Ectodermal cell (in vitro differentiated cells): ENCODE results near the gene ELOA.

Source experiments
- H3K27ac ChIP-seq: 2 replicates; pipeline ENCODE4 v1.7.0; 2013; ENCODE audit warnings: mild to moderate bottlenecking, low read depth, low read length; ENCODE audit not compliant: insufficient read depth, poor library complexity, severe bottlenecking
- H3K27me3 ChIP-seq: 2 replicates; pipeline ENCODE4 v1.7.0; 2013; ENCODE audit warnings: mild to moderate bottlenecking, low read length; ENCODE audit not compliant: insufficient read depth, control insufficient read depth, poor library complexity, severe bottlenecking
- H3K36me3 ChIP-seq: one replicate; pipeline ENCODE4 v1.7.0; 2013; ENCODE audit warnings: low read length; ENCODE audit not compliant: control insufficient read depth, insufficient read depth
- H3K4me1 ChIP-seq: one replicate; pipeline ENCODE4 v1.7.0; 2013; ENCODE audit warnings: low read length; ENCODE audit not compliant: control insufficient read depth, insufficient read depth
- H3K4me3 ChIP-seq: 2 replicates; pipeline ENCODE4 v1.7.0; 2013; ENCODE audit warnings: low read depth, low read length, control low read depth; ENCODE audit not compliant: insufficient read depth
- H3K9me3 ChIP-seq: 2 replicates; pipeline ENCODE4 v1.7.0; 2013; ENCODE audit warnings: mild to moderate bottlenecking, low read length, moderate library complexity; ENCODE audit not compliant: control insufficient read depth
- WGBS, 2 experiments: methylation state at CpG; one replicate each; pipeline ENCODE4 v1.1.7; 2013; ENCODE audit warnings: missing lambda C conversion rate in 2 of 2; 5-methylcytosine and 5-hydroxymethylcytosine counted together

The ELOA gene

GRCh38 chr1:23736437-23737134 lies 6.7 kb upstream of the ELOA start:
- no peaks in the 10 kb centered on the region for H3K4me1 ChIP-seq
- 92 to 96% methylated on average over 7 of the region's 7 CpGs for WGBS, 2 experiments
- no peak overlapping the region for H3K4me3 ChIP-seq
- H3K36me3 ChIP-seq, result no peaks in the 10 kb centered on the region
- no peak overlapping the region for H3K27ac ChIP-seq
- H3K27me3 ChIP-seq, result no peaks in the 10 kb centered on the region
- no peaks in the 10 kb centered on the region for H3K9me3 ChIP-seq

- Histone ChIP-seq H3K27ac (no peak overlapping the region), H3K9me3 (no peaks in the 10 kb centered on the region), H3K36me3 (no peaks in the 10 kb centered on the region), H3K27me3 (no peaks in the 10 kb centered on the region), H3K4me1 (no peaks in the 10 kb centered on the region), H3K4me3 (no peak overlapping the region)
- WGBS, 2 experiments, result 96 to 97% methylated on average over 4 to 5 of the region's 5 CpGs
Observed at GRCh38 chr1:23741609-23742008, 1.7 kb upstream of the ELOA start.

GRCh38 chr1:23742670-23743286 lies 493 bp upstream of the ELOA start:
- 16% methylated on average over 28 of the region's 28 CpGs for WGBS, 2 experiments
- no peaks in the 10 kb centered on the region for H3K4me1 ChIP-seq
- no peak overlapping the region for H3K27ac ChIP-seq
- no peaks in the 10 kb centered on the region for H3K9me3 ChIP-seq
- no peaks in the 10 kb centered on the region for H3K36me3 ChIP-seq
- no peaks in the 10 kb centered on the region for H3K27me3 ChIP-seq
- H3K4me3 ChIP-seq, result peak overlapping the region; percentile 68

GRCh38 chr1:23745515-23745914 lies 2.2 kb downstream of the ELOA start:
- H3K36me3 ChIP-seq, result peaks cover 2% of the 10 kb centered on the region
- WGBS, 2 experiments, result 96 to 100% methylated on average over 1 of the region's 1 CpG

GRCh38 chr1:23748016-23748415 lies 4.7 kb downstream of the ELOA start:
- WGBS, 2 experiments, result 95 to 96% methylated on average over 3 of the region's 3 CpGs
- Histone ChIP-seq H3K27ac (no peak overlapping the region), H3K4me1 (no peaks in the 10 kb centered on the region), H3K27me3 (no peaks in the 10 kb centered on the region), H3K36me3 (peaks cover 24% of the 10 kb centered on the region), H3K9me3 (no peaks in the 10 kb centered on the region), H3K4me3 (no peak overlapping the region)

More at GRCh38 chr1:23745515-23745914, 2.2 kb downstream of the ELOA start:
- Histone ChIP-seq H3K27me3 (no peaks in the 10 kb centered on the region), H3K9me3 (no peaks in the 10 kb centered on the region), H3K4me3 (no peak overlapping the region), H3K27ac (no peak overlapping the region), H3K4me1 (no peaks in the 10 kb centered on the region)

GRCh38 chr1:23751050-23751814 lies 8.0 kb downstream of the ELOA start:
- no peak overlapping the region for H3K27ac ChIP-seq
- 82 to 88% methylated on average over 11 of the region's 11 CpGs for WGBS, 2 experiments
- H3K36me3 ChIP-seq, result peaks cover 56% of the 10 kb centered on the region
- H3K4me3 ChIP-seq, result no peak overlapping the region
- H3K27me3 ChIP-seq, result no peaks in the 10 kb centered on the region
- H3K9me3 ChIP-seq, result no peaks in the 10 kb centered on the region
- H3K4me1 ChIP-seq, result no peaks in the 10 kb centered on the region

- peaks cover 62% of the 10 kb centered on the region for H3K36me3 ChIP-seq
- no peak overlapping the region for H3K4me3 ChIP-seq
- H3K27ac ChIP-seq, result no peak overlapping the region
- H3K27me3 ChIP-seq, result no peaks in the 10 kb centered on the region
- no peaks in the 10 kb centered on the region for H3K9me3 ChIP-seq
- WGBS, 2 experiments, result 96 to 97% methylated on average over 4 of the region's 4 CpGs
- H3K4me1 ChIP-seq, result no peaks in the 10 kb centered on the region
Observed at GRCh38 chr1:23751815-23752200, 8.5 kb downstream of the ELOA start.

- Histone ChIP-seq H3K4me1 (no peaks in the 10 kb centered on the region), H3K27me3 (no peaks in the 10 kb centered on the region), H3K36me3 (peaks cover 73% of the 10 kb centered on the region)
Observed at GRCh38 chr1:23752909-23753308, 9.6 kb downstream of the ELOA start.

GRCh38 chr1:23756676-23757075 lies 13.4 kb downstream of the ELOA start:
- Histone ChIP-seq H3K4me3 (no peak overlapping the region), H3K4me1 (no peaks in the 10 kb centered on the region), H3K27me3 (no peaks in the 10 kb centered on the region), H3K36me3 (peaks cover 94% of the 10 kb centered on the region), H3K9me3 (no peaks in the 10 kb centered on the region), H3K27ac (no peak overlapping the region)
- 93 to 95% methylated on average over 3 of the region's 3 CpGs for WGBS, 2 experiments

More at GRCh38 chr1:23752909-23753308, 9.6 kb downstream of the ELOA start:
- 90 to 94% methylated on average over 1 of the region's 1 CpG for WGBS, 2 experiments
- H3K4me3 ChIP-seq, result no peak overlapping the region
- H3K9me3 ChIP-seq, result no peaks in the 10 kb centered on the region
- H3K27ac ChIP-seq, result no peak overlapping the region

GRCh38 chr1:23757812-23758211 lies 14.5 kb downstream of the ELOA start:
- H3K27me3 ChIP-seq, result no peaks in the 10 kb centered on the region
- no peak overlapping the region for H3K4me3 ChIP-seq
- H3K9me3 ChIP-seq, result no peaks in the 10 kb centered on the region
- WGBS, 2 experiments, result 93 to 94% methylated on average over 1 of the region's 1 CpG
- H3K4me1 ChIP-seq, result no peaks in the 10 kb centered on the region
- no peak overlapping the region for H3K27ac ChIP-seq
- peaks cover 83% of the 10 kb centered on the region for H3K36me3 ChIP-seq
